Measurements from ENCODE around the gene BIRC2. TPM values are rescaled to one million over a fixed set of nuclear protein-coding genes. Genes with fewer than 3 reads are reported as not detected.
A peak's percentile ranks its signal among the peaks of the same experiment; 100 is the strongest.

Gene BIRC2
- total RNA-seq, 1 donor from 2014 or later, result 56.6 TPM

GRCh38 chr11:102306817-102307726 lies 39.9 kb upstream of the BIRC2 start:
- DNase-seq (ENCODE audit: low read depth) (peak; percentile 55), FAIRE-seq (peak; percentile 7)
- Histone ChIP-seq H3K27me3 (ENCODE audit: control insufficient read depth, insufficient read depth, low read length) (no peaks in the 10 kb centered on the region), H3K4me3 (ENCODE audit: low read depth, low read length) (no peak overlapping the region), H3K36me3 (ENCODE audit: control insufficient read depth, insufficient read depth, low read length) (no peaks in the 10 kb centered on the region)
- TF ChIP-seq, protein P1, sequence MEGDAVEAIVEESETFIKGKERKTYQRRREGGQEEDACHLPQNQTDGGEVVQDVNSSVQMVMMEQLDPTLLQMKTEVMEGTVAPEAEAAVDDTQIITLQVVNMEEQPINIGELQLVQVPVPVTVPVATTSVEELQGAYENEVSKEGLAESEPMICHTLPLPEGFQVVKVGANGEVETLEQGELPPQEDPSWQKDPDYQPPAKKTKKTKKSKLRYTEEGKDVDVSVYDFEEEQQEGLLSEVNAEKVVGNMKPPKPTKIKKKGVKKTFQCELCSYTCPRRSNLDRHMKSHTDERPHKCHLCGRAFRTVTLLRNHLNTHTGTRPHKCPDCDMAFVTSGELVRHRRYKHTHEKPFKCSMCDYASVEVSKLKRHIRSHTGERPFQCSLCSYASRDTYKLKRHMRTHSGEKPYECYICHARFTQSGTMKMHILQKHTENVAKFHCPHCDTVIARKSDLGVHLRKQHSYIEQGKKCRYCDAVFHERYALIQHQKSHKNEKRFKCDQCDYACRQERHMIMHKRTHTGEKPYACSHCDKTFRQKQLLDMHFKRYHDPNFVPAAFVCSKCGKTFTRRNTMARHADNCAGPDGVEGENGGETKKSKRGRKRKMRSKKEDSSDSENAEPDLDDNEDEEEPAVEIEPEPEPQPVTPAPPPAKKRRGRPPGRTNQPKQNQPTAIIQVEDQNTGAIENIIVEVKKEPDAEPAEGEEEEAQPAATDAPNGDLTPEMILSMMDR (IDR thresholded peaks at IDR 0.05; ENCODE audit: insufficient read depth, low read length, severe bottlenecking), result no peak

DNA sequence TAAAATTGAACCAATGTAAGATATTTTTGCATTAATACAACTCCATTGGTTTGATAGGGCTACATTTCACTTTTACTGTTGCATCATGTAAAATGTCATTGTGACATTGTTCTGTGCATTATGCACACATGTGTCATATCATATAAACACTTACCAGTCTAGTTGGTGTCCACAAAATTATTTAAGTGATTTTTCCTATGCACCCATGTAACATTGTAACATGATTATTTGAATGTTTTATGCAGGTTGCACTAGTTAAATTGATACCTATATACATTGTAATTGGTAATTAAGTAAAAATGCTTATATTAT lies 39.3 kb upstream of the BIRC2 start:
- Histone ChIP-seq H3K4me3 (ENCODE audit: low read depth, low read length) (no peak overlapping the region), H3K27me3 (ENCODE audit: control insufficient read depth, insufficient read depth, low read length) (no peaks in the 10 kb centered on the region), H3K36me3 (ENCODE audit: control insufficient read depth, insufficient read depth, low read length) (no peaks in the 10 kb centered on the region)
- DNase-seq (ENCODE audit: low read depth) (no peak), FAIRE-seq (no peak)
- TF ChIP-seq, protein P1 (IDR thresholded peaks at IDR 0.05; ENCODE audit: insufficient read depth, low read length, severe bottlenecking), result no peak

GRCh38 chr11:102309621-102310541 lies 37.1 kb upstream of the BIRC2 start:
- TF ChIP-seq, protein P1 (IDR thresholded peaks at IDR 0.05; ENCODE audit: insufficient read depth, low read length, severe bottlenecking), result no peak
- no peak for DNase-seq (ENCODE audit: low read depth)
- H3K4me3 ChIP-seq (ENCODE audit: low read depth, low read length), result no peak overlapping the region
- peak; percentile 58 for FAIRE-seq
- H3K36me3 ChIP-seq (ENCODE audit: control insufficient read depth, insufficient read depth, low read length), result no peaks in the 10 kb centered on the region
- H3K27me3 ChIP-seq (ENCODE audit: control insufficient read depth, insufficient read depth, low read length), result no peaks in the 10 kb centered on the region

DNA sequence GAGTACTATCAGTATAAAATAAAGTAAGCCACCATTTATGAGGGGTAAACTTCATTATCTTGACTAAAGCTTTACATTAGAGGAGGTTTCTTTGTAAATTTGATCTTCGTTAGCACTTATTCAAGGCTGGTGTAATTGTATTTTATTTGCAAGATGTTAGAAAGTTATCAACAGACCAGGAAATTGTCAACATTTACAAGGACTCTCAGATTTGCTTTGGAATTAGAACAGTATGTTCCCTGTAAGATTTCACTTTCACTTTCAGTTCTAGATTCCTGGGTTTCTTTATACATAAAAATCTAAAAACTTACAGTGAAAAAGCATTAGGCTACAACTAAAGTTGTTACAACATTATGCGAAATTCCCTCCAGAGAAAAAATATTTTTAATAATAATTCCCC lies 34.3 kb upstream of the BIRC2 start:
- FAIRE-seq, result no peak
- TF ChIP-seq, protein P1 (IDR thresholded peaks at IDR 0.05; ENCODE audit: insufficient read depth, low read length, severe bottlenecking), result no peak

GRCh38 chr11:102313238-102313940 lies 33.6 kb upstream of the BIRC2 start:
- Histone ChIP-seq H3K4me3 (ENCODE audit: low read depth, low read length) (no peak overlapping the region), H3K27me3 (ENCODE audit: control insufficient read depth, insufficient read depth, low read length) (no peaks in the 10 kb centered on the region), H3K36me3 (ENCODE audit: control insufficient read depth, insufficient read depth, low read length) (no peaks in the 10 kb centered on the region)
- DNase-seq (ENCODE audit: low read depth), result no peak
- FAIRE-seq, result no peak
- TF ChIP-seq, protein P1 (IDR thresholded peaks at IDR 0.05; ENCODE audit: insufficient read depth, low read length, severe bottlenecking), result no peak

More for the DNA sequence above, 34.3 kb upstream of the BIRC2 start:
- Histone ChIP-seq H3K36me3 (ENCODE audit: control insufficient read depth, insufficient read depth, low read length) (no peaks in the 10 kb centered on the region), H3K27me3 (ENCODE audit: control insufficient read depth, insufficient read depth, low read length) (no peaks in the 10 kb centered on the region), H3K4me3 (ENCODE audit: low read depth, low read length) (no peak overlapping the region)
- no peak for DNase-seq (ENCODE audit: low read depth)

All from bronchial epithelial cell (primary cell).